GM19397 (cell line): ENCODE measurements around the gene DIDO1.

ENCODE experiments used
- ATAC-seq: cut with Tn5 transposase; IDR thresholded peaks from one replicate; pipeline ENCODE4 v1.9.1; 2021; ENCODE audit warnings: mild to moderate bottlenecking, moderate library complexity; ENCODE audit not compliant: unreplicated experiment

The DIDO1 gene

GRCh38 chr20:62913043-62913630 is 13.2 kb downstream of the DIDO1 start:
- no peak for ATAC-seq

DNA sequence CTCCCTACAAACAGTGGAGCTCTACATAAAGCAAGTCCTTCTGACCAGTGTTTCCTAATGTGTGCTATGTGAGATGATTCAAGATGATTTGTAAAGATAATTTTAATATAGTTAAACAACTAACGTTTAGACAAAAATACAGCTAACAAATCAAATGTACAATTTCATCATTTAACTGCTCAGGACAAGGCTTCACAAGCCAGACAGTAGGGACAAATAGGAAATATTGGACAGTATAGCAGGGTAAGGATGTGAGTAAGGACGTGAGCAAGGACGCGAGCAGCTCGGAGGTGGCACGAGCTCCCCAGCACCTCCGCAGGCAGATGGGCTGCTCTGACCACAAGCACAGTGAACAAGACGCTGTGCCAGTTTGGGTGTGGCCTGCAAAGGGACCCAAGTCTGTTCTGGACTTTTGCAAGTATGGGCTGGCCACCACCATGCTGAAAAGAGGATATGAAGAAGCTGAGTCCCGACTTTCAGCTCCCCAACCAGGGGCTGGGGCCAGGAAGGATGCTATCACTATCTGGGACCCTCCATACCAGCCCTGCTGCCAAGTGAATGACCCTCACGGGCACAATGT is 14.5 kb downstream of the DIDO1 start:
- no peak for ATAC-seq

DNA sequence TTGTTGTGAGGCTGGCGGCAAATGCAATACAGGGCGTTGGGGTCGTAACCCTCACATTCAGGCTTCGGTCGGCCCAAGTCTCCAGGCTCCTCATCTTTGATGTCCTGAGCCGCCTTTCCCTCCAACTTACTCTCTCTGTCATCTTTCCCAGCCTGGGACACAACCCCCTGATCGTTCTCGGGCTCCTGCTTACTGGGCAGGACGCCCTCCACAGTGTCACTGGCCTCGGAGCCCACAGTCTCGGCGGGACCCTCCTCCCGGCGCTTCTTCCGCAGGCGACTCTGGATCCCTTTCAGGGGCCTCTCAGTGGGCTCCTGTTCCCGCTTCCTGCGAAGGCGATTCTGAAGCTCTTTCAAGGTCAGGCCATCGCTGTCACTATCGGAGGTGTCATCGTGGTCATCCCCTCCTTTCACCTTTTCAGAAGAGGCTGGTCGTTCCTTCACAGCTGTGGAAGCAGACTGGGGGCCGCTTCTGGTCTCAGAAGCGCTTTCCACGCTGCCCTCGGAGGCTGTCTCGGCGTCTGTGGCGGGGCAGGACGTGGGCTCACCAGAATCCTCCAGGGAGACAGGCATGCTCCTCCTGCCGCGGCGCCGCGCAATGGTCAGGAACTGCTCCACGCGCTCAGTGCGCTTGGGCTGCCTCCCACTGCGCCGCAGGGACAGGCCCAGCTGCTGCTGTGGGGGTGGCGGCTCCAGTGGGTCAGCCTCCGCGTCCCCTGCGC is 15.4 kb downstream of the DIDO1 start:
- no peak for ATAC-seq

DNA sequence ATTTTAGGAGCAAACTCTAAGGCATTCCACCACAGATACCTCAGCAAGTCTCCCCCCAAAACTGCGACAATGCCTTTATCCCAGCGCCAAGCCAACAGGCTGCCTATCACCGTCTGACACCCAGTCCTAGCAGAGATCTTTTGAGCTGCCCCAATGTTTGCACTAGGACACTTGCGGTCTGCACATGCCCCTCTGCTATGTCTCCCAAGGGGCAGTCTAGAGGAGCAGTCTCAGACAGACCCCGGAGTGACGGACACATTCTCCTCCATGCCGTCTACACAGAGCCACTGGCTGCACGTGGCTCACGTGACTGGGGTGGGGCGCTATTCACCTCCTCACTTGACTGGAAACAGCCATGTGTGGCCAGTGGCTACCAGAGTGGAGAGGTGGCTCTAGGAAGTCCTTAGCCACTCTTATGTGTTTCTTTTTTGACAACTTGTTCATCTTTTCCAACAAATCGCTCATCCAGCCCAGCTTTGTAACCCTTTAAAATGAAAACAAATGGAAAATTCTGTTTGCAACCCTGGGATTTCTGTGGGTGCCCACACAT is 16.0 kb downstream of the DIDO1 start:
- ATAC-seq: no peak

DNA sequence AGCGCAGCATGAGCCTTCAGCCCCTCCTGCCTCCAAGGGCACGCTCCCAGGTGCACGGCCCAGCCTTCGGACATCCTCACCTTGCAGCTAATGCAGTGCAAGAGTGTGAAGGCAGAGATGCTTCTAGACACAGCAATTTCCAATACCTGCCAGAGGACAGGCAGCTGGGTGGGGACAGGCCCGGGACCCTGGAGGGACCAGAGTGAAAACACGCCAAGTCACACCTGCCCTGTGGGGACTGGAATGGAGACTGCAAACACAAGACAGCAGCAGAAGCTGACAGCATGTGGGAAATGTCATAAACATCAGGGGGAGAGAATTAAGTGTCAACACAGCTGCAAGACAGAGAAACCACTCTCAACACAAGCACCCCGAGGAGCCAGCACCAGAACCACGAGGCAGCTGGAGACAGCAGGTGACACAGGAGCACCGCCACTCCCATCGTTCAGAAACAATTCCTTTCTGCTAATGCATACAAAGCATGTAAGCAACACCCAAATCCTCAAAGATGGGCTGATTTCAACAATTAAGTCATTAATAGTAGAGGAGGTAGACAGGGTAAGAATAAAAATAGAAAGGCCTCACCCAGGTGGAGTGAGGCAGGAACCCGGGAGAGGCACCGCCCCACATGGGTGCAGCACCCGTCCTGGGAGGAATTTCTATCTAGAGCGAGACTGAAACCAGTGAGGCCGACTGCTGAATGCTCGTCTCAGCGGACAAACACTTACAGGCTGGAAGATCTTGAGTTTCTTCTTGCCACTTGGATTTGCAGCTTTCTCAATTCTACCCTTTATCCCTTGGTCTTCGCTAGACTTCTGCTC is 17.1 kb downstream of the DIDO1 start:
- ATAC-seq: no peak

DNA sequence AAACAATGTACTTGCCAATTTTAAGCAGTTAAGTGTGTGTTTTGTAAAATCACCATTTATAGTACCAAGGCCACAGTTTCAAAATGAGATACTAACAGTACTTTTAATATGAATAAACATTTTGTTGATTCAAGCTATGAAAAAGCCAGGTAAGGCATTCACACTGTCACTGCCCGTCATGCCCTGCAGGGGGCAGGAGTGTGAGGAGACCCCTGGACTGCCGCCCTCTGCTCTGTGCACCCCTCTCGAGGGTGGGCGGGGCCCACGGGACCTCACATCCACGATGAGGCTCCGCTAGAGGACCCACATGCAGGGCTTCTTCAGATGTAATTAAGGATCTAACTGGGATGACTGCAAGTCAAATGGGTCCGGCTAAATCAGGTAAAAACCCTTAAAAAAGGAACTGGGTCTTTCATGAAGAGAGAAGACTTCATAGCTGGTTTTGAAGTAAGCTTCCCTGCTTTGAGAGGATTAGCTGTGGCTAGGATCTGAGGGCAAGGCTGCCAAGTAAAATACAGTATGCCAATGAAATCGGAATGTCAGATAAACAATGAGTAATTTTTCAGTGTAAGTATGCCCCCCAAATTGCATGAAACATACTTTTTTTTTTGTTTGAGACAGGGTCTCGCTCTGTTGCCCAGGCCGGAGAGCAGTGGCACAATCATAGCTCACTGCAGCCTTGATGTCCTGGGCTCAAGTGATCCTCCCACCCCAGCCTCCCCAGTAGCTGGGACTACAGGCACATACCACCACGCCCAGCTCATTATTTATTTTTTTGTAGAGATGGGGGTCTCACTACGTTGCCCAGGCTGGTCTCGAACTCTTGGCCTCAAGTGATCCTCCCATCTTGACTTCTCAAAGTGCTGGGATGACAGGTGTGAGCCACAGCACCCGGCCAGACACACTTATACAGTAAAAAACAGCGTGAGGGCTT is 18.7 kb downstream of the DIDO1 start:
- ATAC-seq: no peak

DNA sequence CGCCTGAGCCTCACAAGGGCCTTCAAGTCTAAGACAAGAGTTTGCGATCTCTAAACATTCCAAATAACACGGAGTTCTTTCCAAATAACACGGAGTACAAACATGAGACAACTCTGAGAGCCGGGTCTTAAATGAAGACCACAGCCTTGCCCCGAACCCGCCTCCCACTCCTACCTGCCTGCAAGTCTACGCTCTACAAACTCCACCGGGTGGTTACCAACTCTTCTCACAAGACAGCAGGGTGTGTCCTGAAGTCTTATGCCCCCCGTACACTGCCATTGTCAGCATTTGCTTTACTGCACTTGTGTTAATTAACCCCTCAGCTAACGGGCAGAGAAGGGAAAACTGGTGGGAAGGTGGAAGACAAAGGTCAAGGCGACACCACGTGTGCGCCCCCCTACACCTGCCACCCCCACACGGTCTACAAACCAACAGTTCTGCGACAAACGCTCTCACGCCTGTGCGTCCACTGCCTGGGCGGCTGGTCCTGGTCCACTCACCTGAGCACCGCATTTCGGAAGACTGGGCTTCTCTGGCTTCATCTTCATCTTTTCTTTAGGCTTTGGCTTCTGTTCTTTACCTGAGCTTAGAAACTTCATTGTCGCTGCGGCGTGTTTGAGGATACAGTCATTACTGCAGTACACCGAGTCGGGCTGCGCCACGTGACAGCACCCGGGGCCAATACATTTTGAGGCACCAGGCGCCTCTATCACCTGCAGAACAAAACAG is 19.5 kb downstream of the DIDO1 start:
- no peak for ATAC-seq

- no peak for ATAC-seq
These were observed 20.1 kb downstream of the DIDO1 start for GRCh38 chr20:62906209-62906608.

DNA sequence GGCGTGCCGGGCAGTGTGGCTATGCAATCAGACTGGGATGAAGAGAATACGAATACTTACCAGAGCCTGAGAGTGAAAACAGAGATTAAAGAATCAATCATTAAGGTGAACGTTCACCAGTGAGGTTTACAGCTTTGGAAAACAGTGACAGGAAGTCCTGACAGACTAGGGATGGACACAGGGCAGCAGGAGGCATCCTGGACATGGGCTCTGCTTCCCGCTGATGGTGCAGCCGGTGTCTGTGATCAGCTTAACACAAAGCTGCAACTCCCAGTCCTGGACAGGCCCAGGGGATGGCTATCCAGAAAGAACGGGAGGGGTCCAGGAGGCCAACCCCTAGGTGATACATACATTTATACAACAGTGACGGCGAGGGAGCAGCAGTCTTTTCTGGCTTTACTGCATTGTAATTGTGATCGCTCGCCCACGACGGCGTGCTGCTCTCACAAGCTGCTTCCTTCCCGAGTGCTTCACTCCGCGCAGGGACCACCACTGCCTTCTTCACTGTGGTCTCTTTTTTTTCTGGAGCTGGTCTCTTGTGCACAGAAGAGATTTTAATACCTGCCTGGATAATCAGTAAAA is 20.7 kb downstream of the DIDO1 start:
- no peak for ATAC-seq

DNA sequence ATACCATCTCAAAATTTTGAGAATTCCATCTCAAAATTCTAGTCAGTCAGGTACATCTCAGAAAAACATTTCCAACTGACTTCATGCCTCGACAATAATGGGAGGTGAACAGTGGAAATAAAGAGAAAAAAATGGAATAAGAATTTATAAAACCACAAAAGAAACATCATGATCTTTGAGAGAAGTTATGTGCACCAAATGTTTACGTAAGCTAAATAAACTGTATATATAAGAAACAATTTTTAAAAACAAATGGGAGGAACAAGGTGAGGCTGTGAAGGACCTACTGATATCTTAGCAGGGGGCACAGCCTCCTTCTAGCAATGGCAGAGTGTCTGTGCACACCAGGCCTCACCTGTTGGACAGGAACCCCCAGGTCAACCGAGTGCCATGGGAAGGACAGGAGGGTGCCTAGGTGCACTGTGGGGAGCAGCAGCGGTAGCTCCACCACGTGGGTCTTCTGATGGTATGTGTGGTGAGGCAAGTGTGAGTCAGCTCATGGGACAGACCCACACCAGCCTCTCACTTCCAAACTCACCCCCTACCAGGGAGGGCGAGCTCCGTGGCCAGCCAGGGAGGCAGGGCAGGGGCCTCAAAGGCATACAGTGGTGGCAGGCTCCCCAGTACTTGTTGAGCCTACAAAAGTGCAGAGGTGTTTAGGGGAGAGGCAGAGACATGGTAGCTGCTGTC is 23.2 kb downstream of the DIDO1 start:
- ATAC-seq: no peak

DNA sequence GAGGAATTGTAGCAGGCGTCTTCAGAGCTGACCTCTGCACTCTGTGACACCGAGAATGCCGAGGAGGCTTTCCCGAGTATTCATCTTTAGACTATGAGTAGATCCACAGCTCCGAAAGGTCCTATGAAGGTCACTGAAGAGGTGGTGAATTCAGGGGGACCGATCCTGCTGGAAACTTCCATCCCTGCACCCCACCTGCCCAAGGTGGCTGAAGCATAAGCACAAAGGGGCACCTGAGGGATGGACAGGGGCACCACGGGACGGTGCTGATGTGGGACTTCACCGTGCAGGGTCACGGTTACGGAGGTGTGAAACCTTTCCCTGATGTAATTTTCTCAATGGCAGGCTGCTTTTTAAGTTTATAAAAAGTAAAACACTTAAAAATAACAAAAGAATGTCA is 24.4 kb downstream of the DIDO1 start:
- ATAC-seq: no peak

DNA sequence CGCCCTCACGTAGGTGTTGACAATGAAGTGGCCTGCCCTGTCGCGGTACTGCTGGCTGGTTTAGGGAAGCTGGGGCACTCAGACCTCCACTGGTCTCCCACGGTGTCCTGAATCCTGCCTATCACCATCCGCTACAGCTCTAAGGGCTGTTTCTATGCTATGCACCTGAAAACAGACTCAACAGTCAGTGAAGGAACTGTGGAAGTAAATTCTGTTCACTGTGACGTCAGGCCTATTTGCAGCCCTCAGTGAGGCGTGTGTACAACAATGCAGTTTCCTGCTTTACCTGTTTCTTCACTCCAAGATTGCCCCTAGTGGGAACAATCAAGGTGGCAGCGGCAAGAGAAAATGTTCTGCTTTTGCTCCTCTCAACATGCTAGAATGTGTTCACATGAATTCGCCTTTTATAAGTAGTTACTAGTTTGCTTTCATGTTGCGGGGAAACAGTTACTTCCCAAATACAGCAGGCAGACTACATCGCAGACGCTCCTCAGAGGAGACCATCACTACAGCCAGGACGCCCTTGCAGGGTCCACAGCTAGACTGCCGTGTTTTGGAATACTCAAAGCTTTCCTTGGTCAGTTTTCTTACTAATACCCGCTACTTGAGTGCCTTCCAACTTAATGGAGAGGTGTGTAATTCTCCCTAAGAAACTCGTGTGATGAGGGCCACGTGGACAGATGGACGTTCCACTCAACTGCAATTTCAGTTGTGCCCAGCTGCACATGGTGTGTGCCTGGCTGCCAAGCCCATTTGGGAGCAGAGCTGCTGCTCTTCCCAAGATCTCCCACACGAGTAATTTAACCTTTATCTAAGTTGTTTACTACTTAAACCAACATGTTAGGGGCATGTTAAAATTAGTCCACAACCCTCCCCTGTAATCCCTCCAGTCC is 25.4 kb downstream of the DIDO1 start:
- no peak for ATAC-seq

GRCh38 chr20:62900052-62900691 is 26.1 kb downstream of the DIDO1 start:
- ATAC-seq: no peak

- no peak for ATAC-seq
These were observed 26.7 kb downstream of the DIDO1 start for GRCh38 chr20:62899633-62900051.

DNA sequence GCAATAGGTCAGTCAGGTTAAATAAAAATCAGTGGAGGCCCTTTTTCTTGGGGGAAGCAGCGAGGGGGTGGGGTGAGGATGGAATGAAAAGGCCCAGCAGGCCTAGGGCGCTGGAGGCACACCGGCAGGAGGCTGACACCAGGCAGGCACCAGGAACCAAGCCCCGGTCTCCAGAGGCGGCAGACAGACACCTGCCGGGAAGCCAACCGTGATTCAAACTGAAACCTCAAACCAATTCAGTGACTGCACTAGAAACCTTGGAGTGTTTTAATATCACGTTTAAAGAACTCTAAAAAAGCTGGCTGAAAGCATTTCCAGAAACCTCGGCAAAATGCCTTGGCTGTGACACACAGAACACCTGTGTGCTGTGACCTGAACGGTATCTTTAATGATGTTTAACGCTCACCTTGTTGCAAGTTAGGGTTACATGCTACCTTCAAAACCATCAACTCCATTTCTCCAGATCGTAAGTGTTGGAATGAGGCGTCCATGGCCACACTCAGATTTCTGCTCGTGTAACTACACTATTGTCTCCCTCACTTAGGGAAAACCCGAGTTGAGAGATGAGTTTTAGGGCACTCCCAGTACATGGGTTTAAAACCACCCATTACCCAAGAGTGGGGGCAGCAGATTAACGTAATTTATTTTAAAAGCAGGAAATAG is 27.2 kb downstream of the DIDO1 start:
- ATAC-seq: no peak

- ATAC-seq: no peak
These were observed 28.0 kb downstream of the DIDO1 start for GRCh38 chr20:62898093-62898964.
